ENCODE data around the gene CCBE1.

Gene CCBE1

GRCh38 chr18:59570796-59571195 lies 126.4 kb downstream of the CCBE1 start:
- H3K4me3 ChIP-seq (ENCODE audit: low read depth, low read length) = no peak overlapping the region
- no peak for DNase-seq (ENCODE audit: low read depth)
- no peak for TF ChIP-seq CTCF (IDR thresholded peaks at IDR 0.05; ENCODE audit: control insufficient read depth, extremely low read depth, insufficient read depth)

- DNase-seq (ENCODE audit: low read depth) = no peak
- H3K4me3 ChIP-seq (ENCODE audit: low read depth, low read length) = no peak overlapping the region
- no peak for TF ChIP-seq CTCF (IDR thresholded peaks at IDR 0.05; ENCODE audit: control insufficient read depth, extremely low read depth, insufficient read depth)
Observed at GRCh38 chr18:59570101-59570775, 127.0 kb downstream of the CCBE1 start.

- no peak for DNase-seq (ENCODE audit: low read depth)
- no peak for TF ChIP-seq CTCF (IDR thresholded peaks at IDR 0.05; ENCODE audit: control insufficient read depth, extremely low read depth, insufficient read depth)
- H3K4me3 ChIP-seq (ENCODE audit: low read depth, low read length) = no peak overlapping the region
Observed at GRCh38 chr18:59569390-59569791, 127.8 kb downstream of the CCBE1 start.

GRCh38 chr18:59567431-59567830 lies 129.8 kb downstream of the CCBE1 start:
- DNase-seq (ENCODE audit: low read depth) = no peak
- H3K4me3 ChIP-seq (ENCODE audit: low read depth, low read length) = no peak overlapping the region
- no peak for TF ChIP-seq CTCF (IDR thresholded peaks at IDR 0.05; ENCODE audit: control insufficient read depth, extremely low read depth, insufficient read depth)

- TF ChIP-seq CTCF (IDR thresholded peaks at IDR 0.05; ENCODE audit: control insufficient read depth, extremely low read depth, insufficient read depth) = no peak
- DNase-seq (ENCODE audit: low read depth) = no peak
- no peak overlapping the region for H3K4me3 ChIP-seq (ENCODE audit: low read depth, low read length)
Observed at GRCh38 chr18:59566533-59566971, 130.7 kb downstream of the CCBE1 start.

- no peak for DNase-seq (ENCODE audit: low read depth)
- no peak overlapping the region for H3K4me3 ChIP-seq (ENCODE audit: low read depth, low read length)
- TF ChIP-seq CTCF (IDR thresholded peaks at IDR 0.05; ENCODE audit: control insufficient read depth, extremely low read depth, insufficient read depth) = no peak
Observed at GRCh38 chr18:59565957-59566356, 131.3 kb downstream of the CCBE1 start.

GRCh38 chr18:59564561-59564960 lies 132.7 kb downstream of the CCBE1 start:
- TF ChIP-seq CTCF (IDR thresholded peaks at IDR 0.05; ENCODE audit: control insufficient read depth, extremely low read depth, insufficient read depth) = no peak
- H3K4me3 ChIP-seq (ENCODE audit: low read depth, low read length) = no peak overlapping the region
- DNase-seq (ENCODE audit: low read depth) = no peak
